ENCODE data around the gene TMEM273. TPM values are rescaled to one million over a fixed set of nuclear protein-coding genes. Genes with fewer than 3 reads are reported as not detected.

TMEM273 gene
- total and polyA plus RNA-seq, 10 of the 15 experiments (the other 5 are each of a cell fraction or from before 2014, with no cell fraction given): 10.3 to 46.3 (median 26.4) TPM

GRCh38 chr10:49120911-49121310 is 67.3 kb downstream of the TMEM273 start (continued):
- no peak for TF ChIP-seq CUX1 (IDR thresholded peaks at IDR 0.05; ENCODE audit: insufficient replicate concordance, low read depth, low read length)
- no peak for TF ChIP-seq MYB (IDR thresholded peaks at IDR 0.05; ENCODE audit: borderline replicate concordance, low read depth, low read length)
- TF ChIP-seq NFXL1 (IDR thresholded peaks at IDR 0.05; ENCODE audit: borderline replicate concordance): no peak
- TF ChIP-seq IRF4 (IDR thresholded peaks at IDR 0.05; ENCODE audit: low read depth, low read length): no peak
- TF ChIP-seq MYC (IDR thresholded peaks at IDR 0.05; ENCODE audit: insufficient read depth, insufficient read length, insufficient replicate concordance, low read length, severe bottlenecking): no peak
- no peak for TF ChIP-seq ZNF207 (IDR thresholded peaks at IDR 0.05; ENCODE audit: borderline replicate concordance)
- no peak for TF ChIP-seq RUNX3 (IDR thresholded peaks at IDR 0.05; ENCODE audit: low read length)
- no peak for TF ChIP-seq CHD1 (IDR thresholded peaks at IDR 0.05; ENCODE audit: low read depth, low read length)

GRCh38 chr10:49119746-49120145 is 68.4 kb downstream of the TMEM273 start:
- intact Hi-C loops (cut with micrococcal nuclease; ENCODE audit: unreplicated experiment): no loop called here
- Histone ChIP-seq H3K9me3 (replicated peaks; ENCODE audit: control insufficient read depth, insufficient read depth, low read length) (no peaks in the 10 kb centered on the region), H3K27ac (ENCODE audit: control insufficient read depth, insufficient read depth) (no peak overlapping the region), H3K9ac (ENCODE audit: control insufficient read depth, insufficient read depth, low read length) (no peak overlapping the region), H2AFZ (ENCODE audit: control insufficient read depth, low read depth, low read length) (no peak overlapping the region), H3K27me3 (replicated peaks in 1 of 2; ENCODE audit: control insufficient read depth in 2 of 2, insufficient read depth in 2 of 2, low read length in 1 of 2) (peaks cover 5 to 14% of the 10 kb centered on the region in 2 experiments), H4K20me1 (ENCODE audit: control insufficient read depth, insufficient read depth) (no peaks in the 10 kb centered on the region), H3K4me1 (ENCODE audit: control insufficient read depth, insufficient read depth, low read length) (no peaks in the 10 kb centered on the region), H3K79me2 (ENCODE audit: control insufficient read depth, insufficient read depth, low read length) (no peaks in the 10 kb centered on the region), H3K4me2 (ENCODE audit: control insufficient read depth, insufficient read depth) (no peak overlapping the region), H3K4me3 (no peak overlapping the region), H3K36me3 (ENCODE audit: control insufficient read depth in 2 of 2, insufficient read depth in 2 of 2, low read length in 1 of 2) (no peaks in the 10 kb centered on the region)
- in situ Hi-C loops (cut with MboI): no loop called here
- no TSS peak for BruUV-seq (replicated peaks)
- FAIRE-seq (no peak), ATAC-seq (no peak), DNase-seq (ENCODE audit: low read depth, low spot score) (no peak)
- SMC1A ChIA-PET (ENCODE audit: uncharacterized antibody, unreplicated experiment): interaction anchor here (1.3 kb wide), 1 partner anchor 9 kb away, joined by 5 read pairs; no protein-coding TSS in a partner anchor
- CTCF ChIA-PET: interaction anchor here (1.0 kb wide), 1 partner anchor 15 kb away, joined by 3 read pairs; no protein-coding TSS in a partner anchor
- POLR2A ChIA-PET: no interaction called here
- 0% methylated on average over 3 of the region's 3 CpGs for WGBS (ENCODE audit: insufficient coverage, insufficient replicate concordance, low lambda C conversion rate, missing lambda C conversion rate)
- RAD21 ChIA-PET (ENCODE audit: unreplicated experiment): interaction anchor here (1.7 kb wide), 1 partner anchor 54 kb away, joined by 4 read pairs; no protein-coding TSS in a partner anchor
- TF ChIP-seq MEF2B (IDR thresholded peaks at IDR 0.05; ENCODE audit: partially characterized antibody, poor library complexity, severe bottlenecking): no peak
- no peak for TF ChIP-seq NR2C2 (IDR thresholded peaks at IDR 0.05; ENCODE audit: borderline replicate concordance, control insufficient read depth, insufficient read length, low read depth)
- no peak for TF ChIP-seq TCF12 (IDR thresholded peaks at IDR 0.05; ENCODE audit: low read depth, low read length)
- no peak for TF ChIP-seq E4F1 (IDR thresholded peaks at IDR 0.05; ENCODE audit: borderline replicate concordance, partially characterized antibody)
- no peak for TF ChIP-seq STAT3 (IDR thresholded peaks at IDR 0.05; ENCODE audit: low read depth, low read length)
- no peak for TF ChIP-seq RAD21 (IDR thresholded peaks at IDR 0.05; ENCODE audit: insufficient read depth, low read depth, low read length)
- no peak for TF ChIP-seq MTA3 (IDR thresholded peaks at IDR 0.05; ENCODE audit: borderline replicate concordance, low read length)

All from GM12878 (cell line).